BE2C (cell line): ENCODE results near the gene VCAN.

ENCODE experiments used
- DNase-seq: peaks from one replicate; pipeline ENCODE4 v3.0.0-alpha.2; 2020
- H3K27me3 ChIP-seq: fragments of 250-450 bp; sonication (Bioruptor Pico); 2 replicates; pipeline ENCODE4 v1.5.1; 2020; ENCODE audit warnings: mild to moderate bottlenecking
- H3K36me3 ChIP-seq: fragments of 250-450 bp; sonication (Bioruptor Pico); 2 replicates; pipeline ENCODE4 v1.5.1; 2020; ENCODE audit warnings: mild to moderate bottlenecking
- H3K4me1 ChIP-seq: fragments of 250-450 bp; sonication (Bioruptor Pico); 2 replicates; pipeline ENCODE4 v1.5.1; 2020
- H3K4me3 ChIP-seq: 2 replicates; pipeline ENCODE4 v1.5.1; 2011; ENCODE audit warnings: low read depth, low read length
- H3K9me3 ChIP-seq: fragments of 250-450 bp; sonication (Bioruptor Pico); 2 replicates; pipeline ENCODE4 v1.5.1; 2020
- CTCF ChIP-seq: IDR thresholded peaks from 2 replicates; pipeline ENCODE4 v1.5.1; 2012; ENCODE audit warnings: mild to moderate bottlenecking, low read depth, low read length

VCAN gene

GRCh38 chr5:83450967-83451248 is 20.6 kb upstream of the VCAN start:
- no peak overlapping the region for H3K4me3 ChIP-seq
- no peaks in the 10 kb centered on the region for H3K36me3 ChIP-seq
- TF ChIP-seq CTCF: no peak
- H3K4me1 ChIP-seq: no peaks in the 10 kb centered on the region
- H3K27me3 ChIP-seq: no peaks in the 10 kb centered on the region
- DNase-seq: no peak
- no peaks in the 10 kb centered on the region; the same call in 1 of the 2 replicates for H3K9me3 ChIP-seq

GRCh38 chr5:83451955-83452354 is 19.6 kb upstream of the VCAN start:
- Histone ChIP-seq H3K36me3 (no peaks in the 10 kb centered on the region), H3K4me1 (no peaks in the 10 kb centered on the region), H3K9me3 (no peaks in the 10 kb centered on the region; the same call in 1 of the 2 replicates), H3K4me3 (no peak overlapping the region), H3K27me3 (no peaks in the 10 kb centered on the region)
- no peak for TF ChIP-seq CTCF
- no peak for DNase-seq

GRCh38 chr5:83453937-83454336 is 17.6 kb upstream of the VCAN start:
- H3K4me3 ChIP-seq: no peak overlapping the region
- no peak for DNase-seq
- H3K27me3 ChIP-seq: no peaks in the 10 kb centered on the region
- H3K9me3 ChIP-seq: no peaks in the 10 kb centered on the region; the same call in 1 of the 2 replicates
- TF ChIP-seq CTCF: no peak
- no peaks in the 10 kb centered on the region for H3K4me1 ChIP-seq
- H3K36me3 ChIP-seq: no peaks in the 10 kb centered on the region

- Histone ChIP-seq H3K36me3 (no peaks in the 10 kb centered on the region), H3K9me3 (no peaks in the 10 kb centered on the region), H3K4me3 (no peak overlapping the region), H3K4me1 (no peaks in the 10 kb centered on the region), H3K27me3 (peaks cover 6% of the 10 kb centered on the region; the same call in 1 of the 2 replicates)
- DNase-seq: no peak
- no peak for TF ChIP-seq CTCF
Observed at GRCh38 chr5:83464261-83464660, 7.3 kb upstream of the VCAN start.

GRCh38 chr5:83467371-83468035 is 4.0 kb upstream of the VCAN start:
- peaks cover 30% of the 10 kb centered on the region for H3K27me3 ChIP-seq
- no peaks in the 10 kb centered on the region for H3K9me3 ChIP-seq
- TF ChIP-seq CTCF: no peak
- no peaks in the 10 kb centered on the region for H3K36me3 ChIP-seq
- no peaks in the 10 kb centered on the region for H3K4me1 ChIP-seq
- H3K4me3 ChIP-seq: no peak overlapping the region
- no peak for DNase-seq

- no peaks in the 10 kb centered on the region for H3K4me1 ChIP-seq
- no peak overlapping the region for H3K4me3 ChIP-seq
- no peak for TF ChIP-seq CTCF
- no peak for DNase-seq
- no peaks in the 10 kb centered on the region for H3K36me3 ChIP-seq
- no peaks in the 10 kb centered on the region for H3K9me3 ChIP-seq
- peaks cover 34% of the 10 kb centered on the region for H3K27me3 ChIP-seq
Observed at GRCh38 chr5:83469075-83469474, 2.5 kb upstream of the VCAN start.
